ENCODE measurements around the gene NRXN2.

DNA sequence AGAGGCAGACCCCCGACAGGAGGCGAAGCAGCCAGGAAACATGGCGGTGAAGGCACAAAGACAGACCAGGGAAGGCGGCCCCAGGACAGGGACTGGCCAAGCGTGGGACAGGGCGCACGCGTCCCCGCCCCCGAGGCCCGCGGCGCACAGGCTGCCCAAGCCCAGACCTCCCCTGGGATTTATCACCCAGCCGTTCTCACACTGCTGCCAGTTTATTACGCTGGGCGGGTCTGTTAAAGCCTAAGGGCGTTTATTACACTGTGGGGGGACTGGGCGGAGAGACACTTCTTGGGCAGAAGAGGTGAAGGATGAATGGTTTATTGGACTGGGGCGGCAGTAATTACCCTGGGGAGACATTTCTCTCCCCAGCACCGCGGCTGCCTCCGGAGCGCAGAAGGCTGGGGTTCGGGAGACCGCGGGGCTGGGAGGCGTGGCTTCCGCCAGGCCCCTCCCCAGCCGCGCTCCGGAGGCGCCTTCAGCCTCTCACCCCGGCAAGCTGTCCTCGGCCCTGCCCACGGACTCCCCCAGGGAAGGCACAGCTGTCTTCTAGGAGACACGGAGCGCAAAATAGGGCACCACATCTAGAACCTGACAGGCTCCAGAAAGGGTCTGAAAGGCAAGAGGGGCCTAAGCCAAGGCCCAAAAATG, 84.9 kb downstream of the NRXN2 start:
- TF ChIP-seq GATA2 (IDR thresholded peaks at IDR 0.05; ENCODE audit: low read depth, low read length) (no peak), GATA3 (IDR thresholded peaks at IDR 0.05; ENCODE audit: low read depth, low read length) (no peak)
